ENCODE measurements around the gene TPP2.

Gene TPP2

DNA sequence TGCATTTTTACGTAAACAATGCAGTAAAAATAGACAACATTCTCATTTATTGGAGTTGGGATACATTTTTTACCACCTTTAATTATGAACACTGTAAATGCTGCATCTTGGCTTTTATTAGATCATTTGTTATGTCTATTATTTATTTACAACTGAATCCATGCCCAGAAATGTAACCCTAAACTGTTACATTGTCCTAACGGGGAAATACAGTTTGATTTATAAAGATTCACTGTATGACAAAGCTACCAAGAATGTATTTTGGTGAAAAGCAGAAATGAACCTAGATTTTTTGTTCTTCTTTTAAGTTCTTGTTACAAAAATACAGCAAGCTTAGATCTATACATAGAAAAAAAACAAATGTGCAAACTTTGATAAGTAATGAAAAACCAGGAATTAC lies 97.0 kb downstream of the TPP2 start:
- no peak for DNase-seq (ENCODE audit: low read depth)

DNA sequence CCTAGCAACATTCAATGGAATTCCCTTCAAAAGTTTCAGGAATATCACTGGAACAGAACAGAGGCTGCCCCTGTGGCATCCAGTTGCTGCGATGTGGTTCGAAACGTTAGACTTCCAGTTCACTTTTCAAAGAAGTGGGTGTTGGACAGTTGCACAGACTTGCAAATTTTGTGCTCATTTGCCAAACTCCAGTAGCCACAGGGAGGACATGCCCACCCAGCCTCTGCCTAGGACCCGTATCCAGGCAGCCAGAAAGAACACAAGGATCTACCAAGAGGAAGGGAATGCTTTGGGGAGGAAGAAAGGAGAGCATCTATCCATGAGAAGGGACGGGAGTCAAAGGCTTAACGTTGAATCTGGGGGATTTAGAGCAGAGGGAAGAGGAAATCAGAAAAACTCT lies 98.2 kb downstream of the TPP2 start, which contains the start of gene METTL21C:
METTL21C (minus strand) TSS at position 108 of the 400 bp plus-strand sequence. CDS start 546 bp downstream, outside the sequence.
- no peak for DNase-seq (ENCODE audit: low read depth)

GRCh38 chr13:102696465-102696864 lies 99.7 kb downstream of the TPP2 start:
- DNase-seq (ENCODE audit: low read depth): no peak

- no peak for DNase-seq (ENCODE audit: low read depth)
Measured at GRCh38 chr13:102697264-102697663, 100.5 kb downstream of the TPP2 start.

DNA sequence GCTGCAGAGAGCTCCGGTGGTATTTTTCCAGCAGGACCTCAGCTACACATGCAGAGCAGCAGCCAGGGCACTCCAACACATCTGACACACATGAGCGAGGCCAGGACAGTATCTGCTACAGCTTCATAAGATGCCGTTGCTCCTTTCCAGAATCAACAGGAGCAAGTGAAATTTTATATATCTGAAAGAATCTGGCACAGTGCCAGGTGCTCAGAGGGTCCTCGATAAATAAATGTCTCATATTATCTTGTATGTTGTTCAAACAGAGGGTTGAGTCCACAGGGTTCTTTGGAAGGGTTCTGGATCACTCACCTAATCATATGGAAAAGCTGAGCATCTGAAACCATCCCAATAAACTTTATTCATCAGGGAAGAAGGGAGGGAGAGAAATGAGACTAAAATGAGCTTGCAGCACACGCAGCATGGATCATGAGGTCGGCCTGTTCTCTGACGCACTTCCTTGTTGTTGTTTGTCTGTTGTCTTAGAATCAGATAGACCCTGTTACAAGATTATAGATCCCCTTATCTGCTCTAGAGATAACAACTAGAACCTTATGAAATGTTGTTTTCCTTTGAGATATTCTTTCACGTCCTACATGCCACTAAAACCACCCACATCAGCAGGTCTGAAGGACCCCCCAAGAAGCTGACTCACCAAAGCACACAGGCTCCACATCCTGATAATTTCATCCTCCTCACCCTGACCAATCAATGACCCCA lies 101.3 kb downstream of the TPP2 start:
- DNase-seq (ENCODE audit: low read depth): no peak

GRCh38 chr13:102698649-102698980 lies 101.8 kb downstream of the TPP2 start:
- no peak for DNase-seq (ENCODE audit: low read depth)

- DNase-seq (ENCODE audit: low read depth): no peak
Measured at GRCh38 chr13:102699504-102699903, 102.7 kb downstream of the TPP2 start.

DNA sequence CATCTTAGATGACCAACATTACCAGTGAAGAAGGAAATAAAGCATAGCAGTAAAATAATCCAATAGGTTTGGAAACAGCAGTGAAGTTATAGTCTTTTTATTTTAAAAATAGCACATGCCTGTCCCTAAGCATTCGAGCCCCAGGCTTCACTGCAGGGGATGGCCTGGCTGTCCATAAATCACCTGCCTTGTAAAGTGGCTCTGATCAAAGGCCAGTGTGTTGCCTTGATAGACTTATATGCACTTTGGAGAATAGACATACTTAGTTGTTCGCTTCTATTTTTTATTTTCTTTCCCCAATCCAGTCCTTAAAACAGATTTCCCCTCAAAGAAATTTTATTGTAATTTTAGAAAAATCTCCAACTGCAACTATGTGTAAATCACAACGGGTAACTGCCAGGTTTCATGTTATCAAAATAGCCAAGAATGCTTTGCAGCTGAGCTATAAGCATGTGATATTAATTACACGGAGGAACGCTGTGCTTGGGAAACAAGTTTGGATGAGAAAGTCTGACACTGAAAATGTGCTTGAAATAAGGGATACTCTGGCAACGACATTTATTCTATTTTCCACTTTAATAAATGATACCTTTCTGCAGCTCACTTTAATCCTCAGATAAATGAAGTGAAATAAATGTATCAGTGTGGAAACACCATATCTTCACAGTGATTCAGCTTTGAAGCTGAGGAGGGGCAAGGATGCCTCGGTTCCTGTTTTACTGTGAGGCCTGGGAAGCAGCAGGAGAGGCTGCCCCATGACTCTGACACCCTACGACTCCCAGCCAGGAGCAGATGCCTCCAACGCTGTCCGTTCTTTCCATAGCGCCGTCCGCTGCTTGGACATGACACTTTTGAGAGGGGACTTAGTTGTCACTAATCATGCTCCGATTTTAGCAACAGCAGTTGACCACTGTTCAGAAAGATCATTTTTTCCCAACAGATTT lies 103.6 kb downstream of the TPP2 start:
- no peak for DNase-seq (ENCODE audit: low read depth)

GRCh38 chr13:102701331-102701730 lies 104.5 kb downstream of the TPP2 start:
- no peak for DNase-seq (ENCODE audit: low read depth)

DNA sequence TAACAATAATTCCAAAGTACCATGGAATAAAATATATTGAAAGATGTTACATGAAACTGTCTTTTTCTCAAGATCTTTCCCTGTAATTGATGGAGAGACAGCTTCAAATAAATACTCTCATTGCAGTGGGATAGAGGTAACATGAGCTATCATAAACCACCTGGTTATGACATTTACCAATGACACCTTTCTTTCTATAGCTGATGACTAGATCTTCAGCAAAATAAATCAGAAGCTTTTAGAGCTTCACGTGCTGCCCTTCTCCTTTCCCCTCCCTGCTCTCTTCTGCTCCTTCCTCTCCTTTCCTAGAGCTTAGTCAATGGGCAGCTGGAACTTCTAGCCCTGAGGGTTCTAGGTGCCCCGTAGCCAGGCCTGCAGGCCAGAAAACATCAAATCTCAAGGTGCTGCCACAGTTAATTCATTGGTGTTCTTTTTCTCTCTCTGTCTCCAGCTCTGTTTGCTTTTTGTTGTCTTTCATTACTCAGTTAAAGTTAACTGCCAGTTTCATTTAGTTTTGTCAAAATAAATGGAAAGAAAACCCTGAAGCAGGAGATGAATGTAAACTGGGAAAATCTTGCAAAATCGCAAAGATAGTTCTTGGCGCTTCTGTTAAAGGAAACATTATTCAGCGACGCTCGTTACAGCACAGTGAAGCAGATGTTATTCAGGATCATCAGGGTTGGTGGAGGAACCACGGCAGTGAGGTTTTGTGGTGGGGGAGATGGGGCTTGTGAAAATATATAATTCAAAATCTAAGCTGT lies 106.4 kb downstream of the TPP2 start:
- DNase-seq (ENCODE audit: low read depth): no peak

DNA sequence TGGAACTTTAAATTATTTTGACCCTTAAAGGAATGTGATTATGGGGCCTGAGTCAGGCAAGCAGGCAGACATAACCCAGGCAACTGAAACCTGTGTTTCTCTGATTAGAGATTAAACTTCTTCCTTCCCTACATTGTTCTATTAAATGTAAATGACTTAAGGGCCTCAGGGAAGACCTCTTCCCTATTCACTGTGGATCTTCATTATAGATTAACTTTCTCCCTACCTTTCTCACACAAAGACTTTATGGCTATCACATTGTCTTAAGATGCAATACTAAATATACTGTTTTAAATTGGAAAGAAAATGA lies 106.9 kb downstream of the TPP2 start:
- no peak for DNase-seq (ENCODE audit: low read depth)

DNA sequence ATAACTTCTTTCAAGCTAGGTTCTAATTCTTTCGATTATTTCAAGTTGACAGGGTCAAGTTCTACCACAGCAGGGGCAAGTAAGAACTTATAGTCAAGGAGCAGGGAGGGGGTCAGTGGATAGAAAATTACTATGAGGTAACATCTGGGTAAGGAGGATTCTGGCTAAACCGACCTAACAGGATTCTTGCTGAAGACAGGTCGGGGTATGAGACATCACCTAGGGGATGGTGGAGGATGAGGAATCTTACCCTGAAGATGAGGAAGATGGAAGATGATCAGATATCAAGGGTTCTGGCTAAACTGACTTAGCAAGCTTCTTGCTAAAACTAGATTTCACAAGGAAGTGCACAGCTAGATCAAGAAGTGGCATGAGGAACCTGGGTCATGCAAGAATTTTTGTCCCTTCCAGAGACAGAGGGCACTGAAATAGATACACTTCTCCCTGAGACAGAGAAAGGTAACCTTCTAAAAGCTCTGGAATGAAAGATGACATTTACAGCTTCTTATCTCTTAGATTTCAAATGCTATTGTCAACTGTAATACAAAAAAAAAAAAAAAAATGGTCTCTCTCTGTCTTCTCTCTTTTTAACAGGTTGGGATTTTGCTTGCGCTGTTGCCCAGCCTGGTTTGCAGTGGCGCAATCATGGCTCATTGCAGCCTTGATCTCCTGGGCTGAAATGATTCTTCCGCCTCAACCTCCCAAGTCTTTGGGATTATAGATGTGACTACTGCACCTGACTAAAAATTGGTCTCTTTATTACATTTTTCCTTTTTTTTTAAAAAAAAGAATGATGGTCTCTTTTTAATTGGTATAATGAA lies 107.7 kb downstream of the TPP2 start:
- DNase-seq (ENCODE audit: low read depth): no peak

DNA sequence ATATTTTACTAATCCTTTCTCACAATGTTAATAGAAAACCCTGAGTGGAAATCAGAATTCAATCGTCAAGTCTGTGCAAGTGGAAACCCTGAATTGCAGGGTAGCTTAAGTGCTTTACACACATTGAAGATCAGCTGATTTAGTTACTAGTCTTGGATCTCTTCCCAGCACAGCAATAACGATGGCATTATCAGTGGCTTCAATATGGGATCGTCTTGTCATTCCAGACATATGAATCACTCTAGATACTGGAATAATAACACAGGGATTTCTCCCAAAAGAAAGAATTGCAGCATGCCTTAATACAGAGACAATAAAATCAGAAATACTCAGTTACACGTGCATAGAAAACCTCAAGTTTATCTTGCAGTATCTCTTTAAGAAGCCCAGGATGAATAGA lies 110.7 kb downstream of the TPP2 start:
- no peak for DNase-seq (ENCODE audit: low read depth)

GRCh38 chr13:102708211-102708610 lies 111.4 kb downstream of the TPP2 start:
- no peak for DNase-seq (ENCODE audit: low read depth)

DNA sequence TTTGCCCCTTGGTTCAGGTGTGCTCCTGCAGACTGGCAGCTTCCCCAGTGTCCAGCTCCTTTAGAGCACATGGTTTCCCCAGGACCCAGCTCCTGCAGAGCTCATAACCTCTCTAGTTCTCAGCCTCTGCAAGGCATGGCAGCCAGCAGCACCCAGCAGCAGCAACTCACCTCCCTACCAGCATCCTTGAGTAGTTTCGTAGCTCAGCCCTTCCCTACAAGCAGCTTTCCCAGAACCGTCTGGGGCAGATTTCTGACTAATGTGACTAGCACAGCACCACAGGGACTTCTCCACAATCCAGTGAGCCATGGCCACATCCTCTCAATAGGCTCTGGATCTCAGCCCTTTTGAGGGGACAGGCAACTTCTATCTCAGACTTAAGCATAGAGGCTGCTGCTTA lies 112.2 kb downstream of the TPP2 start:
- no peak for DNase-seq (ENCODE audit: low read depth)

DNA sequence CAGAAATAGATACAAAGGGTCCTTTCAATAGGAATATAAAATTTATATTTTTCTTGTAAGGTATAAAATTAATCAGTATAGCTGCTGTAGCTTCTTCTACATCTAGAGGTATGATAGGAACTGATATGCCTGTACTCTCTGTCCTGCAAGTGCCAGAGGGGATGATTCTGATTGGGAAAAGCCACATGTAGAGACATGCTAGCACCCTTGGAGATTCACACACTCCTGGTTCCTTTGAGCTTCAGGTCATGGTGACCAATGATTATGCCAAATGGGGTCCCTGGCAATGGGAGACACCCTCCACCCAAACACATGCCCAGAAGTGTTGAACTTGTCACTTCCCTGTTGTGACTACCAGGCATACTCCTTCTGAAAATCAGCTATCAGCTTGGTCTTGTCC lies 112.8 kb downstream of the TPP2 start:
- DNase-seq (ENCODE audit: low read depth): no peak

- no peak for DNase-seq (ENCODE audit: low read depth)
Measured at GRCh38 chr13:102710261-102710679, 113.5 kb downstream of the TPP2 start.

- no peak for DNase-seq (ENCODE audit: low read depth)
Measured at GRCh38 chr13:102715447-102715846, 118.7 kb downstream of the TPP2 start.

GRCh38 chr13:102718746-102719145 lies 122.0 kb downstream of the TPP2 start:
- DNase-seq (ENCODE audit: low read depth): no peak

DNA sequence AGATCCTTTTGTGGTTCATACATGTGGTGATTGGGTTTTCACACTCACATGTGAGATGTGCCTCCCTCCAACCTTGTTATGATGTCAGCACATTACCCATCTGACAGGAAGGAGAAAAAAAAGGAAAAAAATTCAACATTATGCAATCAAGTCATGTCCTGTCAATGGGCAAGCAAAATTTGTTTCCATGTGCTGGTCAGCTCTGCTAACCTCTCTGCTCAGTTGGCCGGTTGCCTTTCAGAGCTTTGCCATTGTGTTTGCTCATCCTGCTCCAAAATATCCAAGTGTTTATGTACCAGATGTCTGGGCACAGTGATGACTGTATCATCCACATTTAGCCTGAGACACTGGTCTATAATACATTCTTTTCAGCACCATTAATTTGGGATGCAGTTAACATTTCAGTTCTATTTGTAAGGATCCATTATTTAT lies 125.0 kb downstream of the TPP2 start:
- no peak for DNase-seq (ENCODE audit: low read depth)

DNA sequence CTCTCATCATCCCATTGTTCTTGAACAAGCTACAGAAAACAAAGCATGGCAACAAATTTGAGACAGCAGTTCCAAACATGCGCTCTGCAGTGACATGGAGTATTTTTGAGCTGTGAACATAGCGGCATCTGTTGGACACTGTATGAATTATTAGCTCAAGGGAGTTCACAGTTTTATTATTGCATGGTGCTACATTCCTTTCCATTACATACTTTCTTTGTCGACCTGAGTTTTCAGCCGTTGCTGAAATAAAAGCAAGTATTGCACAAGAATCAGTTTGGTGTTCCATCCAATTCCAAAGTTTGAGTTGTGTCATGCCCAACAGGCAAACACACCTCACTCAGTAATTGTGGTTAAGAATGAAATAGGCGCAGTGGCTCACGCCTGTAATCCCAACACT lies 128.1 kb downstream of the TPP2 start:
- no peak for DNase-seq (ENCODE audit: low read depth)

DNA sequence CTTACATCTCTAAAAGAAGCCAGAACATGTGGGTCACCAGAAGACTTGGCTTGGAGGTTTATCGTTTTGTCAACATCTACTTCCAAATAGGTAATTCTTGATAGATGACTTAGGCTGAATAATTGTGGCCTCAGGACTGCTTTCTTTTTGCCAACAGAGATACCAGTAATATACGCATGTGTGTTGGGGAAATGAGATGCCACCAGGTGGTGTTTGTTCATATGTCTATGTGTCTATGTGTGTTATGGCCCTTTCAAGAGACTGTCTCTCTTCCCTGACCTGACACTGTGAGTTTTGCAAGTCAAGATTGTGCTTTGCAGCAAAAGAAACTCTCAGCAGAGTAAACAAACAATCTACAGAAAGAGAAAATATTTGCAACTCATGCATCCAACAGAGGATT lies 129.6 kb downstream of the TPP2 start:
- DNase-seq (ENCODE audit: low read depth): no peak

Measured in T follicular helper cell (primary cell).